CD4-positive, alpha-beta T cell treated with Interleukin-21 for 1 hour (primary cell): ENCODE measurements around the gene RIN1.
A peak's percentile ranks its signal among the peaks of the same experiment; 100 is the strongest.
"Not testable (repeated sequence)": the region's sequence is repeated elsewhere in the genome, so short reads cannot be mapped to it uniquely, and the experiment has no call there.

Experiments used
- DNase-seq: peaks from one replicate; pipeline ENCODE4 v3.0.0-alpha.2; 2020

RIN1 gene

DNA sequence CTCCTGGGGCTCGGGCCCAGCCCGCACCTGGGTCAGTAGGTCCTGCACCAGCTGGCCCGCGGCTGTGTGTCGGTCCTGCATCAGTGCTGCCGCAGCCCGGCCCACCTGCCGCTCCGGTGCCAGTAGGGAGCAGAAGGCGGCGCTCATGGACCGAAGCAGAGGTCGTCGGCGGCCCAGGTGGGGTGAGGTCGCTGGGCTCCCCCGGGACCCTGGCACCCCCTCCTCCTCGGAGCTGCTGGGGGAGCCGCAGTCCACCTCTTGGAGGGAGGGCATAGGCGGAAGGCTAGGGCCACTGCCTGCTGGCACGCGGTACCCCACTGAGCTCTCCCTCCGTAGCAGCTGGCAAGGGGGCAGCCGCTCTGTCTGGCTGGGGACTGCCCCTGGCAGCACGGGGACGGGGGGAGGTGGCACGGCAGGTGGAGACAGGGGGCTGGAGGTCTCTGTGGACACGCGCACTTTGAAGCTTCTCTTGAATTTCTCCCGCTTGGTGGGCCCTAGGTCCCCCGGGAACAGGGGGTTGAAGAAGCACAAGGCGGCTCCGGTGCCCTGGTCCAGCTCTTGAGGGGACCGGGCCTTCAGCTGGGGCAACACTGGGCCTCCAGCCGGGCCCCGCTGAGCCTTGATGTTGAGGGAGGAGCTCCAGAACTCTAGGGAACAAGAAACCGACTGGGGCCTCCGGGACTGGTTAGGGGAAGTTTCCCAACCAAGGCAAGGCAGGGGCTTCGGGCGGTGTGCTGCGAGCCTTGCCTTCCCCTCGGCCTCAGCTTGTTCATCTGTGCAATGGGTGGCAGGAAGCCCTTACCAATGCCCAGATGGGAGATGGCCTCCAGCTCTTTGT is 1.4 kb downstream of the RIN1 start:
- DNase-seq: no peak

DNA sequence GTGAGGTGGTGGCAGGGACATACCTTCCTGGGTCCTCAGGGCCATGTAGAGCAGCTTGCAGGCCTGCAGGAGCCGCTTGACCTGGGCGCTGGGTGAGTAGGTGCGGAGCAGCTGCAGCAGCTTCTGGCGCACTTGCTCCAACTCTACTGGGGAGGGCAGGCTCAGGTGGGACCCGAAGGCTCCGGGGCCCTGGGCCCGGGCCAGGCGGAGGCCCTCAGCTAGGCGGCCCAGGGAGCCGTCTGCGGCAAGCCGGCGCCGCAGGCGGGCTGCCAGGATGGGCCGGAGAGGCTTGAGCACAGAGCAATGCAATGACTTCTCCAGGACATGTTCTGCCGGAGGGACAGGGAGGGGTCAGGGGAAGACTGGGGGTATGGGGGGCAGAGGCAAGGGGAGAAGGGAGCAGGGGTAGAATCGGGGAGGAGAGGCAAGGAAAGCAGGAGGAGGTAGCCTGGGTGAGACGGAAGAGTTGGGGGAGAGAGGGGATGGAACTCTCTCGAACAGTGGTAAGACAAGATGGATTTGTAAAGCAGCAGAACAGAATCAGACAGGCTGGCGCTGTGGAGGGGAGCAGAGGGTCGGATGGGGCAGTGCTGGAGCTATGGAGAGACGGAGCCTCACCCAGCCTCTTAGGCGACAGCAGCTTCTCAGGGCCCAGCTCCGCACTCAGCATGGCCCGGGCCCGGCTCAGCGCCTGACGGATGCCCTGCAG is 2.2 kb downstream of the RIN1 start:
- no peak for DNase-seq

DNA sequence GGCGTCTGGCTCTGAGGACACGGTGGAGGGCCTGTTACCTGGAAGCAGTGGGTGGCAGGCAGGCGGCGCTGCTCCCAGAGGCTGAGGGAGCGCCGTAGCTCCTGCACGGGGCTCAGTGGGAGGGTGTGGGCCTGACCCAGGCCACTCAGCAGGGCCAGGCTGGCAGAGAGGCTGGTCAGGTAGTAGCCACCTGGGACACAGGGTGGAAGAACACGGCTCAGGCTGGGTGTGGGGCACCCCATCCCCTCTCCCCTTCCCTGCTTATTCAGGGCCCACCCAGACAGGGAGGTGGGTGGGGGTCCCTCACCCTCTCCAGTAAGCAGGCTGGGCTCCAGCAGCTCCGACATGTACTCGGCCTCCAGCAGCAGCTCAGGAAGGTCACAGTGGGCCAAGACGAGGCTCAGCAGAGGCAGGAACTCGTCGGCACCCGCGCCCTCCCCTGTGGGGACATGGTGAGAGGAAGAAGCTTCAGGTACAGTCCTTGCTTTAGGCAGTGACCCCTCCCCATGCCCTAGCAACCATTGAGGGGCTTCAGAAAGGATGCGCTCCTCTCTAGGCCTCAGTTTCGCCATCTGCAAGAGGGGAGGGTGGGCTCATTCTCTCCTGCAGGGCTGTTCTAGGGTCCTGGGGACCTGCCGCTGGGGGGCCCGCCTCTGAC is 2.9 kb downstream of the RIN1 start:
- no peak for DNase-seq

DNA sequence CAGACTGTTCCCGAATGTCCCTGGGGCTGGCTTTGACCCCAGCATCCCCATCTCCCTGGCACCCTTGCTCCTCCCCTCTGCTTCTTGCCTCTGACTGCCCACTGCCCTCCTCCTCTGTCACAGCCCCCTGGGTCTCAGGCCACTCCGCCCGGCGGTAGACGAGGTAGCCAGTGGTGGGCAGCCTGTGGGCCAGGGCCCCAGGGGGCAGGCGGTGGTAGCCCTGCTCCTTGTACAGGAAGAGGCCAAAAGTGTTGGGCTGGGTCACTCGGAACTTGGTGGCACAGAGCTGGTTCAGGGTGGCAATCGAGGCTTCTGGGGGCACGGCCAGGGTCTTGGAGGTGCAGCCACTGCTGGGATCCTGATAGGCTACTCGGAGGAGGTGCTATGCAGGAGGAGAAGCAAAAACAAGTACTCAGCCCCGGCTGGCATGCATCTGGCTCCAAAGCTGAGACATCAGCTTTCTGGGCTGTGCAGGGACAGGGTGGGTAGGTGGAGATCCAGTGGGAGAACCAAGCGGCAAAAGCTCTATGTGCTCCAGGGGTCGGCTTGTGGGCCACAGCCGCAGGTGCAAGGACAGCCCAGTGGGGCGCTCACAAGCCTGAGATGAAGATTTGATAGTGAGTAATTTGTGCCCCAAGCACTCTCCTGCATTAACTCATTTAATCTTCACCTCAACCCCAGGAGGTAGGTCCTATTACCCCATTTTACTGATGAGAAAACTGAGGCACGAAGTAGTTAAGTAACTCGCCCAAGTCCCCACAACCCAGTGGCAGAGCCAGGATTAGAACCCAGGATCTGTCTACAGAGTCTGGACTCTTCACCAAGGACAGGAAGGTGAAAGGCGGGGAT is 3.6 kb downstream of the RIN1 start:
- DNase-seq: no peak

DNA sequence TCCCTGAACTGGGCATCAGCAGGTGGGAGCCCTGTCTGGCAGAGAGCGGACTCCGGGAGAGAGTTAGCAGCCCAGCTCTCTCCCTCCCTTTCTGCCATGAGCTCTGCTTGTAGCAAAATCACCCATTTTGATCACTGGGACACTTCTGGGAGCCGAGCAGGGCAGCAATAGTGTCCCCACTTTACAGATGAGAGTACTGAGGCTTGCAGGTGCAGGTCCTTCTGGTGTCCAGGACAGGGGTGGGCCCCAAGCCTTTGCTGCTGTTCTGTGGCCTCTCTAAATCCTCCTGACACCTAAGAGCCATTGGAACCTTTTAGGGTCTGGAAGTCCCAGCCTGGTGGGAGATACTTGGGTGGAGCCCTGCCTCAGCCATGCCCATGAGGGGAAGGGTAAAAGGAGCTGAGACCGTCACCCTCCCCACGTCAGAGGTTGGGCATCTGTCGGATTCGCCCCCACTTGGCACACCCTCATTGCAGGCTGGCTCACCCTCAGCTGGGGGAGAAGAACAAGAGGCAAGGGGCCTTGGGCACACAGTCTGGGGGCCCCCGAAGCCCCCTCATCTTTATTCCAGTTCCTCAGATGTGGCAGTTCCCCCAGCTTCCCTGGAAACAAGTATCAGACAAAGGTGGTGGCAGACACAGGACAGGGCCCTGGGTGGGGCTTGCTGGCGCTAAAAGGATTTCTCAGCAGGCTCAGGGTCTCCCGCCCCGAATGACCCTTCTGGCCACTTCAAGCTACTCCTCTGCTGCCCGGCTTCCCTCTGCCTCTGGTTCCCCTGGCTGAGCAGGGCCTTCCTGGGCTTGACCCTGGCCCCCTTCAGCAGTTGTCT is 4.5 kb downstream of the RIN1 start:
- DNase-seq: no peak

DNA sequence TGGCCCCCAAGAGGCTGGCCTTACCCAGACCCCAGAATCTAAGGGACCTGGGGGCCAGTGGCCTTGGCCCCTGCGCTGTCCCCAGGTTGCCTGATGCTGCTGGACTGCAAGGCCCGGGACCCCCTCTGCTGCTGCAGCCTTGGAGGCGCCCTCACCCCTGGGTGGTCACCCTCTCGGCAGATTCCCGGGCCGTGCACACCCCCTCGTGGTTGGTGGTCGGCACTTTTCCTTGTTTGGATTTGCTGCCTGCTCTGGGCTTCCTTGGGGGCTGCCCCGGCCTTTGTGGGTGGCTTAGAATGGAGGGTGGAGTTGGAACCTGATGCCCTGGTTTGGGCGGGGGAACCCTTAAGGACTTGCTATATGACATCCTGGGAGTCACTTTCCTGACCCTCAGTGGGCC is 5.3 kb downstream of the RIN1 start:
- no peak for DNase-seq

DNA sequence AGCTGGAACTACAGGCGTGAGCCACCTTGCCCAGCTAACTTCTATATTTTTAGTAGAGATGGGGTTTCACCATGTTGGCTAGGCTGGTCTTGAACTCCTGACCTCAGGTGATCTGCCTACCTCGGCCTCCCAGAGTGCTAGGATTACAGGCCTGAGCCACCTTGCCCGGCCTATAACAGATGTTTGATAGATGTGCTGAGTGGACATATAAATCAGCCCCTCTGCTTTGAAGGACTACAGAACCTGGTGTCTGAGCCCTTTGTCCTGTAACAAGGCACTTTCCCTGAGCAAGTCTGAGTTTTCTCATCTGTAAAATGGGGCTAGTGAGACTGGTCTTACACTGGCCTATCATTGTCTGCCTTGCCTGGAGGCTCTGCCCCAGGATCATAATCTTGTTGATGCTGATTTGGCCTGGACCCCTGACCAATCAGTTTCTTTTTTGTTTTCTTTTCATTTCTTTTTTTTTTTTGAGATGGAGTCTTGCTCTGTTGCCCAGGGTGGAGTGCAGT is 7.0 kb downstream of the RIN1 start:
- DNase-seq: no peak

DNA sequence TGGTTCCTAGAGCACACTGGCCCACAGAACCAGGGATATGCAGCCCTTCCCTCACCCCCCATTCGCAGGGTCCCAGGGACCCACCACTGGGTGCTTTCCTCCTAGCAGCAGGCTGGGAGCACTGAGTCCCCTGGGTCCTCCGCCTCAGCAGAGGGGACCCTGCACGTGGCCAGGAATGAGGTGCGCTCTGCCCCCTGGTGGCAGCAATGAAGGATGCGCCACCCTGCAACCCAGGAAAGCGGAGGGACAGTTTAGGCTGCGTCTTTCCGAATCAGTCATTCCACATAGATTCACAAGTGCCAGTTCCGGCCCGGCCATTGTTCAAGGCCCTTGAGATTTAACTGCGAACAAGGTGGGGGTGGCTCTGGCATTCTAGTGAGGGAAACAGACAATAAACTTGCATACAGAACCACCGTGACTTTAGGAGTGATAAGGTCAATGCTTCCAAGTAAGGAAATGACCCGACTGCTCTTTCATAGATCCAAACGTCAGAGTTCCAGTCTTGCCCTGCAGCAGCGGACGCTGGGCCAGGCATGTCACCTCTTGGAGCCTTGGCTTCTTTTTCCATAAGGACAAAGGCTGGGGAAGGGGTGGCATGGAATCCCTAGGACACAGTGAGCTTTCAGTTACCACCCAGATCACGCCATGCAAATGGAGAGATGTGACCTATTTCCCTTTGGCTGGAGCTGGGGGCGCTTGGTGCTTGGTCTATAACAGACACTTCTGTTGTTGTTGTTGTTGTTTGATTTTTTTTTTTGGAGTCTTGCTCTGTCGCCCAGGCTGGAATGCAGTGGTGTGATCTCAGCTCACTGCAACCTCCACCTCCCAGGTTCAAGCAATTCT is 7.7 kb downstream of the RIN1 start:
- peak; percentile 85 for DNase-seq

DNA sequence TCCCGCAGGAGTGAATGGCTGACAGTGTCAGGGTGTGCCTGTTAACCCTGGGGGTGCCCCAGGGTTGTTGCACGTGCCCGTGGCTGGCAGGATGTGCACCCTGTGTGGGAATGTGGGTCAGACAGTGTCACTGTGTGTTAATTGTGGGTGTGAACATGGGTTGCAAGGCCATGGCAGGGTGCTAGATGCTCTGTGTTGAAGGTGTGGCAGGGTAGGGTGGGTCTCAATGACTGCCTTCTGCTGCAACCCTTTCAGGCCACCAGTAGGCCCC is 8.3 kb downstream of the RIN1 start:
- DNase-seq: peak; percentile 69

DNA sequence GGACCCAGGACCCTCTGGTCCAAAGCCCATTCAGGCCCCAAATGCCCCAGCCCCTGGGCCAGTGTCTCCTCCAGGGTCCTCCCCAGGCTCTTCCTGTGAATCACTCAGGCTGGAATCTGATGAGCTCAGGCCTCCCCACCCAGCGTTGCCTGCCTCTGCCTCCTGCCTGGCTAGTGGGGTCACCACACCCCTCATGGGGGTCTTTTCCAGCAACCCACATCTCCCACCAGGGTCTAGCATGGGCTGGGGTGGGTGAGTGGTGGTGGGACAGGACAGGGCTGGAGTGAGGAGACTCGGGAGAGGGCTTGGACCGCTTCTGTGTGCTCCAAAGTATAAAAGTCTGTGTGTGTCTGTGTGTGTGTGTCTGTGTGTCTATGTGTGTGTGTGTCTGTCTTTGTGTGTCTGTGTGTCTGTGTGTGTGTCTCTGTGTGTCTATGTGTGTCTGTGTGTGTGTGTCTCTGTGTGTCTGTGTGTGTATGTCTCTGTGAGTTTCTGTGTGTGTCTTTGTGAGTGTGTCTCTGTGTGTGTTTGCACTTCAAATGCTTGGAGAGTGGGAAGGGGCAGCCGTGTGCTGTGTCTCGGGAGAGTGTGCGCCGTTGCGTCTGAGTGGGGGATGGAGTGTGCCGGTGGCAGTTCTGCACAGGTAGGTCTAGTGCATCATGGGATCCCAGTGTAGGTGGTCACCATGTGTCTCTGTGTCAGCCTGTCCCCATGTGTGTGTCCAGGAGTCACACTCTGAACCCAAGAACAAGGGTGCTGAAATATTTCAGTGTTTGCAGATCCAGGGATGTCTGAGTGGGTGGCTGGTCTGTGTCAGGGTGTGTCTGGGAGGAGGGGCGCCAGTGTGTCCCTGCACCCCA is 8.8 kb downstream of the RIN1 start:
- DNase-seq: no peak

DNA sequence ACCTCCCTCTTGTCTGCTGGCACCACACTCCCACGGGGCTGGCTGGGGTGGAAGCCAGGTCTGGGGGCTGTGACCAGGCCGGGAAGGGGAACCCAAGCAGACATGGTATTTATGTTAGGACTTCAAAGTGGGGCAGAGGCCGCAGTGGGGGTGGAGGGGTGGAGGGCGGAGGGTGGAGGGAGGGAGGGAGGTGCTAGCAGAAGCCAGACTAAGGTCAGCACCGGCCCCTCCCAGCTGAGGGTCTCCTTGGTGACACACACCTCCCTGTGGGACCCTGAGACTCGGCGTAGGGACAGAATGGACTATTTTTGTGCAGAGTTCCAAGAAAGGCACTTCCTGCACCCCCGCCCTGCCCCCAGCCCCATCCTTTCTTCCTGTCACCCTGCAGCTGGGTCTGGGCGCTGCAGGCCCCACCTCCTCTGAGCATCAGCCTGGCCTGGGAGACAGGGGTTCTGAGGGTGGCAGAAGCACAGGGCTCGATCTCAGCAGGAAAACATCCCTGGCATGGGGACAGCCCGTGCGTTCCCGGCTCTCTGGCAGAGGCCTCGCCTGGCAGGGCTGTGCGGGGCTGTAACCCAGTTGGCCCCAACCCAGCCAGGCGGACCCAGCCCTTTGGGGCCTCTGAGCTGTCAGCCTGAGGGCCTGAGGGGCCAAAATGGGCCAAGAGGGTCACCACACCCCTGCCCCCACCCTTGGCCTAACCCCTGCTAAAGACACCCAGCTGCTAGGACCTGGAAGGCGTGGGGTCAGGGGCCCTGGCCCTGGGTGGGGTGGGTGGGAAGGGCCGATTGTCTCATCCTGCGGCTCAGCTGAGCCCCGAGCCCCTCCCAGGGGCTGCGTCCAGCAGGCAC is 9.7 kb downstream of the RIN1 start:
- DNase-seq: peak; percentile 36

DNA sequence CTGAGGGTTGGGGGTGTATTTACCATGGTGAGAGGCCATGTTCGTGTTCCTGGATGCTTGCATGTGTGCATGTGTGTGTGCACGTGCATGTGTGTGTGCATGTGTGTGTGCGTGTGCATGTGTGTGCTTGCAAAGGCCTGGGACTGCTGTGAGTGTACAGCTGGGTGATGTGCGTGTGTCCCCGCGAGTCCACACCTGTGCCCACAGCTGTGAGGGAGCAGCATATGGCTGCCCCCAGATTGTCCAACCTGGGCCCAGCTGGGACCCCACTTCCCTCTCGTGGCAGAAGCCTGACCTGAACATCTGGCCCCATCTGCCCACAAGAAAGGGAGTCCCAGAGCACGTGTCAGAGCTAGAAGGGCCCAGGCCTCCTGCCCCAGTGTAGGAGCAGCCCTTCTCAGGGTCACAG is 11.0 kb downstream of the RIN1 start:
- no peak for DNase-seq

DNA sequence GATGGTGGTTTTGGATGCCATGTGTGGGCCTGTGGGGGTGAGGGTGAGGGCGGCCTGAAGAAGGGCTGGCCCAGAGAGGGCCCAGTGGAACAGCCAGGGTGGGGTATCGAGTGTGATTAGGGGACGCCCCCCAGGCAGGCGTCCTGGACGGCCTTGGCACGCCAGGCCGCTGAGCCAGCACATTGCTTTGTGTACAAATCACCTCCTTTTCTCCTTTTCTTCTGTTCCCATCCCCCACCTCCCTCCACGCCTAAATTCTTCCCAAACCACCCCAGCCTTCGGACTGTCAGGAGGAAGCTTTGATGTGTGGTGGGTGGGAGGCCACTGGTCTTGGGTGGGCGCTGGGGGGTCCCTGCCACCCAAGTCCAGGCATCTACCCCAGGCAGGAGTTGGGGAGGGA is 11.6 kb downstream of the RIN1 start:
- DNase-seq: no peak

DNA sequence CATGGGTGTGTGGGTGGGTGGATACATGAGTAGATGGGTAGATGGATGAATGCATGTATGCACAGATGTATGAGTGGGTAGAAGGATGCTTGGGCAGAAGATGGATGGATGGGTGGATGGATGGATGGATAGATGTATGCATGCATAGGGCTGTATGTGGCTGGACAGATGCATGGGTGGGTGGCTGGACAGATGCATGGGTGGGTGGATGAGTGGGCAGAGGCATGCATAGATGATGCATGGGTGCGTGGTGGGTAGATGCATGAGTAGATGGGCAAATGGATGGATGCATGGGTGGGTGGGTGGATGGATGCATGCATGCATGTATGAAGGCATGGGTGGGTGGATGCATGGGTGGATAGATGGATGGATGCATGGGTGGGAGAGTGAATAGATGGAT is 12.6 kb downstream of the RIN1 start:
- DNase-seq: no peak

DNA sequence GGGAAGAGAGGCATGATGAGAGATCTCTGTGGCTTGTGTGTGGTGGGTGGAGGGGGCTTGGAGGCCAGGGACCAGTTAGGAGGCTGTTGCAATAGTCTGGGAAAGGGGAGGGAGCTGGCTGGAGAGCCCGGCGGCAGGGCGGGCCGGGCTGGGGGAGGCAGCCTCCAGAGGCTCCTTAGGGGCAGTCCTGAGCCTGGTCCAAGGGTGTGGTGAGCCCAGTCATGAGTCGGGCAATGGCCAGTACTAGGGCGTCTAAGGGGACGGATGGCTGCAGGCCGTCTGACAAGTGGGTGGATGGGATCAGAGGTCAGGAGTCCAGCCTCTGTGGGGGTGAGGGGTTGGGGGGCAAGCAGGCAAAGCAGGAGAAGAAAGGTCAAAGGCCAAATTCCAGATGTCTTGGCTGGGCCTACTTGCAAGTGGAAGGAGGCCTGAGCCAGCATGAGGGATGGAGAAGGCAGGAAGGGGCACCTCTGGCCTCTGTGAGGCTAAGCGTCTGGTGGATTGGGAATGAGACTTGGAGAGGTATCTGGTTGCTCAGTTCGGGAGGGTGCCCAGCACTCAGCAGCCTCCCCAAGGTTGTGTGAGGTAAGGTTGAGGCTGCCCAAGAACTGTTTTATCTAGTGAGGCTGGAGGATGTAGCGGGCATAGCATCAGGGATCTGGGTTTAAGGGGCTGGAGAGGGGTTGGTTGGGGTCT is 13.4 kb downstream of the RIN1 start:
- DNase-seq: no peak

DNA sequence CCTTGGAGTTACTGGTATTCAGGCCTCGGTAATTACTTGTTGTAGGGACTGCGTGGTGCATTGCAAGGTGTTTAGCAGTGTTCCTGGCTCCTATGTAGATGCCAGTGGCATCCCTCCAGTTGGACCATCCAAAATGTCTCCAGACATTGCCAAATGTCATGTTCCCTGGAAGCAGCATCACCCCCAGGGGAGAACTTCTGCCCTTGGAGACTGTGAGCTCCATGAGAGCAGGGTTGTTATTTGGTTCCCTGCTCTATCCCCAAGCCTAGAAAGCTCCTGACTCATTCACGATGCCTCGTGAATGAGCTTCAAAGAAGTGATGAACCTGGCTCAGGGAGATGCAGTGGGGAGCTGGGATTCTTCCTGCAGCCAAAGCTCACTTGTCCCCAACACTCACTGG is 14.6 kb downstream of the RIN1 start:
- DNase-seq: no peak

DNA sequence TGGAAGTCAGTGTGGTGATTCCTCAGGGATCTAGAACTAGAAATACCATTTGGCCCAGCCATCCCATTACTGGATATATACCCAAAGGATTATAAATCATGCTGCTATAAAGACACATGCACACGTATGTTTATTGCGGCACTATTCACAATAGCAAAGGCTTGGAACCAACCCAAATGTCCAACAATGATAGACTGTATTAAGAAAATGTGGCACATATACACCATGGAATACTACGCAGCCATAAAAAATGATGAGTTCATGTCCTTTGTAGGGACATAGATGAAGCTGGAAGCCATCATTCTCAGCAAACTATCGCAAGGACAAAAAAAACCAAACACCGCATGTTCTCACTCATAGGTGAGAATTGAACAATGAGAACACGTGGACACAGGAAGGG is 15.5 kb downstream of the RIN1 start:
- DNase-seq: not testable (repeated sequence)

DNA sequence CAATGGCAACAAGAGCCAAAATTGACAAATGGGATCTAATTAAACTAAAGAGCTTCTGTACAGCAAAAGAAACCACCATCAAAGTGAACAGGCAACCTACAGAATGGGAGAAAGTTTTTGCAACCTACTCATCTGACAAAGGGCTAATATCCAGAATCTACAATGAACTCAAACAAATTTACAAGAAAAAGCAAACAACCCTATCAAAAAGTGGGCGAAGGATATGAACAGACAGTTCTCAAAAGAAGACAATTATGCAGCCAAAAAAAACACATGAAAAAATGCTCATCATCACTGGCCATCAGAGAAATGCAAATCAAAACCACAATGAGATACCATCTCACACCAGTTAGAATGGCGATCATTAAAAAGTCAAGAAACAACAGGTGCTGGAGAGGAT is 15.9 kb downstream of the RIN1 start:
- DNase-seq: not testable (repeated sequence)

DNA sequence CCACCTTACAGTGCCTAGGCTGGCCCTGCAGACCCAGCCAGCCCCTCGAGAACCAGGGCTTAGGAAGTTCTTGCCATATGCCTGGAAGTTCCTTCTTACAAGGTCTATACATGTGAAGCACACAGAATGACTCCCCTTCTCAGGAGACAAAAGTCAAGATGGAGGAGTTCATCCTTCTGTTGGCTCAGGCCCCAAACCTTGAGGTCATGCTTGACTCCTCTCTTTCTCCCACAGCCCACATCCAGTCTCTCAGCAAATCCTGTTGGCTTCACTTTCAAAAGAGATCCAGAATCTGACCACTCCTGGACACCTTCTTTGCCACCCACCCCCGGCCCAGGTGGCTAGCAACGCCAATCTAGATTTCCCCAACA is 17.6 kb downstream of the RIN1 start:
- DNase-seq: no peak
